HEK293 (cell line): ENCODE data around the gene CANT1.

ENCODE experiments used
- CTCF ChIA-PET: fragments of 350-600 bp; formaldehyde crosslinking; extraction: SDS; loops from one replicate; lab custom pipeline; 2021; ENCODE audit warnings: antibody characterized with exemption; lab: Yijun Ruan, JAX
- POLR2A ChIA-PET: fragments of 300-600 bp; formaldehyde crosslinking; extraction: SDS; loops from one replicate; lab custom pipeline; 2020; ENCODE audit warnings: antibody characterized with exemption, inconsistent platforms; lab: Yijun Ruan, JAX
- H3K27ac ChIP-seq: fragments of 200-500 bp; sonication (Bioruptor generic); 2 replicates; pipeline ENCODE4 v1.5.1; 2014; ENCODE audit warnings: low read depth, low read length, control low read depth, inconsistent platforms; ENCODE audit errors: extremely low read depth
- H3K36me3 ChIP-seq, 2 experiments: fragments of 200-500 bp in 1 of 2; sonication (Bioruptor generic) in 1 of 2; 1 replicate in 1 of 2; 2 replicates in 1 of 2; pipeline ENCODE4 v1.5.1; 2014 to 2017; ENCODE audit warnings: inconsistent platforms in 2 of 2, low read length in 2 of 2; ENCODE audit not compliant: control insufficient read depth in 2 of 2, insufficient read depth in 1 of 2
- H3K4me1 ChIP-seq: fragments of 200-500 bp; sonication (Bioruptor generic); 2 replicates; pipeline ENCODE4 v1.5.1; 2014; ENCODE audit warnings: mild to moderate bottlenecking, low read length, inconsistent platforms; ENCODE audit not compliant: control insufficient read depth, insufficient read depth
- H3K4me3 ChIP-seq: 2 replicates; pipeline ENCODE4 v1.5.1; 2011; ENCODE audit warnings: low read depth, mild to moderate bottlenecking, control low read depth, low read length, moderate library complexity
- H3K9me3 ChIP-seq: fragments of 200-500 bp; sonication (Bioruptor generic); 2 replicates; pipeline ENCODE4 v1.5.1; 2014; ENCODE audit warnings: low read depth, low read length, inconsistent platforms; ENCODE audit not compliant: control insufficient read depth, insufficient read depth
- GFI1B ChIP-seq: fragments of 450-650 bp; formaldehyde crosslinking; IDR thresholded peaks from 2 replicates; pipeline ENCODE4 v1.5.1; 2016; ENCODE audit warnings: missing biosample characterization, missing genetic modification characterization
- HOXD13 ChIP-seq: sonication (generic); formaldehyde crosslinking; IDR thresholded peaks from 2 replicates; pipeline ENCODE4 v1.8.0; 2022; ENCODE audit warnings: missing genetic modification reagents, borderline replicate concordance
- MYNN ChIP-seq: fragments of 450-650 bp; formaldehyde crosslinking; IDR thresholded peaks from 2 replicates; pipeline ENCODE4 v1.5.1; 2016; ENCODE audit warnings: missing biosample characterization, missing genetic modification characterization, borderline replicate concordance
- PRDM1 ChIP-seq: fragments of 450-650 bp; formaldehyde crosslinking; IDR thresholded peaks from 2 replicates; pipeline ENCODE4; 2016; ENCODE audit warnings: missing biosample characterization, missing genetic modification characterization
- RBAK ChIP-seq: fragments of 450-650 bp; formaldehyde crosslinking; IDR thresholded peaks from 2 replicates; pipeline ENCODE4 v1.5.1; 2016; ENCODE audit warnings: missing biosample characterization, missing genetic modification characterization
- ZBTB1 ChIP-seq: fragments of 450-650 bp; formaldehyde crosslinking; IDR thresholded peaks from 2 replicates; pipeline ENCODE4 v1.5.1; 2016; ENCODE audit warnings: missing biosample characterization, missing genetic modification characterization
- ZBTB11 ChIP-seq: fragments of 450-650 bp; formaldehyde crosslinking; conservative IDR thresholded peaks from 2 replicates; pipeline ENCODE4 v1.5.1; 2016; ENCODE audit warnings: low read depth, missing biosample characterization, missing genetic modification characterization
- ZBTB20 ChIP-seq: fragments of 450-650 bp; formaldehyde crosslinking; IDR thresholded peaks from 2 replicates; pipeline ENCODE4 v1.5.1; 2016; ENCODE audit warnings: missing biosample characterization, missing genetic modification characterization
- ZFHX2 ChIP-seq: fragments of 450-650 bp; formaldehyde crosslinking; conservative IDR thresholded peaks from 2 replicates; pipeline ENCODE4 v1.5.1; 2016; ENCODE audit warnings: missing biosample characterization, missing genetic modification characterization
- ZFP69B ChIP-seq: fragments of 450-650 bp; formaldehyde crosslinking; IDR thresholded peaks from 2 replicates; pipeline ENCODE4 v1.5.1; 2016; ENCODE audit warnings: missing biosample characterization, missing genetic modification characterization
- ZSCAN4 ChIP-seq: fragments of 450-650 bp; formaldehyde crosslinking; IDR thresholded peaks from 2 replicates; pipeline ENCODE4 v1.5.1; 2017; ENCODE audit warnings: missing biosample characterization, missing genetic modification characterization
- TF ChIP-seq, protein P1 (sequence below): fragments of 450-650 bp; formaldehyde crosslinking; IDR thresholded peaks from 2 replicates; pipeline ENCODE4 v1.5.1; 2016; ENCODE audit warnings: missing biosample characterization, missing genetic modification characterization
- TF ChIP-seq, protein P2 (sequence below): fragments of 450-650 bp; formaldehyde crosslinking; IDR thresholded peaks from 2 replicates; pipeline ENCODE4 v1.5.1; 2017; ENCODE audit warnings: missing biosample characterization, missing genetic modification characterization

CANT1 gene

DNA sequence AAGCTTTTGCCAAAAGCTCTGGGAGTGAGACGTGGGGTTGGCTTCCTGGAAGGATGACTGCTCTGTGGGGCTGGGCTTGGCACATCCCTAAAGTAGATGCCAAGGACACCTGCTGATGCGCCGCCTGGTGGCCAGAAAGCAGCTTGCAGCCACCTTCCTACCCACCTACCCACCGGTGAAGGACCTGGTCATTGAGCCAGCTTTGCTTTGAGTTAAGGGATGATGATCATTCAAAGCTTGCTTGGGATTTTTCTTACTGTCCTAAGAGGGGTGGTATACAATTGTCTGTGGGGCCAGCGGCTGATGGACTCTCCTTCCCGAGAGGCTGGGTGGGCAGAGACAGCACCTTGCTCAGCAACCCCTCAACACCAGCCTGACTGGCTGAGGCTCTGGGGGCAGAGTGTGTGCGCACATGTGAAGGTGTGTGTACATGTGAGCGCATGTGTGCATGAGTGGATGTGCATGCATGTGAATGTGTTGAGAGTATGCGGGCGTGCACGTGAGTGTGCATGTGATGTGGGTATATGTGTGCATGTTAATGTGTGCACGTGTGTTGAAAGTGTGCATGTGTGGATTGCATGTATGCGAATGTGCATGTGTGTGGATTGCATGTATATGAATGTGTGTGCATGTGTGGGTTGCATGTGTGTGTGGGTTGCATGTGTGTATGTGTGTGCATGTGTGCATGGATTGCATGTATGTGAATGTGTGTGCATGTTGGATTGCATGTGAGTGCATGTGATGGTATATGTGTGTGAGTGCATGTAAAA, 33.0 kb upstream of the CANT1 start (continued):
- TF ChIP-seq ZSCAN4 (tag by site-specific recombination) = peak; percentile 76

- Histone ChIP-seq H3K9me3 (no peaks in the 10 kb centered on the region), H3K4me3 (no peak overlapping the region), H3K36me3 (no peaks in the 10 kb centered on the region), H3K4me1 (no peaks in the 10 kb centered on the region), H3K27ac (no peak overlapping the region)
- ChIA-PET CTCF (interaction anchor here (0.6 to 7.5 kb wide), 24 partner anchors 9 to 362 kb away, joined by 3 to 119 read pairs (median 4); no protein-coding TSS in a partner anchor), POLR2A (interaction anchor here (0.9 to 1.2 kb wide), 2 partner anchors 15 to 33 kb away, joined by 3 to 8 read pairs; partner anchors contain the start of gene ENGASE)
- TF ChIP-seq PRDM1 (tag by site-specific recombination) (no peak), ZFHX2 (tag by site-specific recombination) (0 out of 2 replicates have a peak, but pooled peaks have one; percentile 7)
Measured at GRCh38 chr17:79041723-79042420, 32.3 kb upstream of the CANT1 start.

DNA sequence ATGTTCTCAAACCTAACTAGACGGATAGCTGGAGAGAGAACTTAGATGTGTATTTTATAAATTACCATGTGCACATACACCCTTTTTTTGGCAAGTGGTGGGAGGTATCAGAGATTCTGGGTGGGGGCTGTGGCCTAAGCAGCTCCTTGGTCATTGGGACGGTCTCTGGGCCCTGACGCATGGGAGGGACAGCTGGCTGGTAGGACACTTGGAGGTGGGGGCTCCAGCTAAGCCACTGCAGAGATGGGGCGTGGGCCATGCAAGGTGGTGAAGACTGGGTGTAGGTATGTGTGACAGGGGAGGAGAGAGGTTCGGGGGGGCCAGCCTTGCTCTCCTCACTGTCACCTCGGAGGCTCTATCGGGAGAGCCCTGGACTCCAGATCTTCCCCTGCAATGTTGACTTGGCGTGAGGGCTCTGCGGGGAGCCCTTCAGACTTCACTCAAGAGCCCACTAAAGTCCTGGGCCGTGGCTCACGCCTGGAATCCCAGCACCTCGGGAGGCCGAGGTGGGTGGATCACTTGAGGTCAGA, 31.5 kb upstream of the CANT1 start:
- Histone ChIP-seq H3K9me3 (no peaks in the 10 kb centered on the region), H3K27ac (no peak overlapping the region), H3K4me1 (no peaks in the 10 kb centered on the region), H3K36me3 (no peaks in the 10 kb centered on the region), H3K4me3 (no peak overlapping the region)
- POLR2A ChIA-PET = interaction anchor here (0.7 kb wide), 1 partner anchor 54 kb away, joined by 3 read pairs; no protein-coding TSS in a partner anchor
- CTCF ChIA-PET = interaction anchor here (0.6 to 7.5 kb wide), 15 partner anchors 8 to 973 kb away, joined by 3 to 119 read pairs (median 4); no protein-coding TSS in a partner anchor
- TF ChIP-seq, protein P1, sequence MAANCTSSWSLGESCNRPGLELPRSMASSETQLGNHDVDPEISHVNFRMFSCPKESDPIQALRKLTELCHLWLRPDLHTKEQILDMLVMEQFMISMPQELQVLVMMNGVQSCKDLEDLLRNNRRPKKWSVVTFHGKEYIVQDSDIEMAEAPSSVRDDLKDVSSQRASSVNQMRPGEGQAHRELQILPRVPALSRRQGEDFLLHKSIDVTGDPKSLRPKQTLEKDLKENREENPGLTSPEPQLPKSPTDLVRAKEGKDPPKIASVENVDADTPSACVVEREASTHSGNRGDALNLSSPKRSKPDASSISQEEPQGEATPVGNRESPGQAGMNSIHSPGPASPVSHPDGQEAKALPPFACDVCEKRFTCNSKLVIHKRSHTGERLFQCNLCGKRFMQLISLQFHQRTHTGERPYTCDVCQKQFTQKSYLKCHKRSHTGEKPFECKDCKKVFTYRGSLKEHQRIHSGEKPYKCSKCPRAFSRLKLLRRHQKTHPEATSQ (tag by site-specific recombination) = no peak
- TF ChIP-seq ZBTB11 (tag by site-specific recombination) = no peak
- no peak for TF ChIP-seq GFI1B
- no peak for TF ChIP-seq MYNN (tag by site-specific recombination)
- TF ChIP-seq, protein P2, sequence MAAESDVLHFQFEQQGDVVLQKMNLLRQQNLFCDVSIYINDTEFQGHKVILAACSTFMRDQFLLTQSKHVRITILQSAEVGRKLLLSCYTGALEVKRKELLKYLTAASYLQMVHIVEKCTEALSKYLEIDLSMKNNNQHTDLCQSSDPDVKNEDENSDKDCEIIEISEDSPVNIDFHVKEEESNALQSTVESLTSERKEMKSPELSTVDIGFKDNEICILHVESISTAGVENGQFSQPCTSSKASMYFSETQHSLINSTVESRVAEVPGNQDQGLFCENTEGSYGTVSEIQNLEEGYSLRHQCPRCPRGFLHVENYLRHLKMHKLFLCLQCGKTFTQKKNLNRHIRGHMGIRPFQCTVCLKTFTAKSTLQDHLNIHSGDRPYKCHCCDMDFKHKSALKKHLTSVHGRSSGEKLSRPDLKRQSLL (tag by site-specific recombination) = no peak
- TF ChIP-seq ZFP69B (tag by site-specific recombination) = no peak
- no peak for TF ChIP-seq RBAK (tag by site-specific recombination)
- no peak for TF ChIP-seq HOXD13 (CRISPR knock-in tag)
- no peak for TF ChIP-seq ZBTB20 (tag by site-specific recombination)
- TF ChIP-seq ZBTB1 (tag by site-specific recombination) = no peak
